ENCODE measurements around the gene ITGA5. TPM values are rescaled to one million over a fixed set of nuclear protein-coding genes. Genes with fewer than 3 reads are reported as not detected.

ITGA5 gene
- total RNA-seq, 1 experiment from 2014 or later, result 35.9 TPM

DNA sequence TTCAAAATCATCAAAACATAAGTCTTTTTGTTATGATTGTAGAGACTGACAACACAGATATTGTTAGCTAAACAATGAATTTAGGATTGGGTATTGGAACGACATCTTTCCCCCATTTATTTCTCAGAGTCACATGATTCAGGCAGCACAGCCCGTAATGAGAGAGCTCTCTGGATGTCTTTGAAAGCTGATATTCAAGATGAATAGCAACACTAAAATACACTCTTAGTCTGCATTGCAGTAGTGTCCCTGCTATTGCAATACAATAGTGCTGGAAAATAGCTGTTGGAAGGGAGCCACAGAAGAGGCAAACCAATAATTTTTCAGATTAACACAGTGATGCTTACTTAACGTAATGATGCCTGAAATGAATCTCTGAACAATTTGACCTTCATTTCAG, 44.4 kb upstream of the ITGA5 start:
- Histone ChIP-seq H3K4me3 (ENCODE audit: low read length) (no peak overlapping the region), H3K27ac (ENCODE audit: low read length) (no peak overlapping the region), H3K9ac (ENCODE audit: low read length) (no peak overlapping the region), H3K36me3 (ENCODE audit: low read depth, low read length) (no peaks in the 10 kb centered on the region), H2AFZ (ENCODE audit: low read length) (no peak overlapping the region), H3K79me2 (ENCODE audit: low read length) (no peaks in the 10 kb centered on the region), H3K27me3 (ENCODE audit: low read length) (peaks cover 77% of the 10 kb centered on the region), H3K4me1 (ENCODE audit: insufficient read depth, low read length) (no peaks in the 10 kb centered on the region), H3F3A (ENCODE audit: low read length, unreplicated experiment) (no peaks in the 10 kb centered on the region), H4K20me1 (ENCODE audit: low read length) (no peaks in the 10 kb centered on the region), H3K9me2 (replicated peaks; ENCODE audit: low read length) (no peaks in the 10 kb centered on the region), H3K9me3 (ENCODE audit: low read length) (no peaks in the 10 kb centered on the region), H3K4me2 (ENCODE audit: low read length) (no peak overlapping the region)
- intact Hi-C loops (cut with micrococcal nuclease), result no loop called here
- ATAC-seq, result no peak
- no TSS peak for BruUV-seq (replicated peaks)
- CTCF ChIA-PET, result no interaction called here
- no peak for DNase-seq
- POLR2A ChIA-PET (ENCODE audit: unreplicated experiment), result no interaction called here
- TF ChIP-seq, protein P1, sequence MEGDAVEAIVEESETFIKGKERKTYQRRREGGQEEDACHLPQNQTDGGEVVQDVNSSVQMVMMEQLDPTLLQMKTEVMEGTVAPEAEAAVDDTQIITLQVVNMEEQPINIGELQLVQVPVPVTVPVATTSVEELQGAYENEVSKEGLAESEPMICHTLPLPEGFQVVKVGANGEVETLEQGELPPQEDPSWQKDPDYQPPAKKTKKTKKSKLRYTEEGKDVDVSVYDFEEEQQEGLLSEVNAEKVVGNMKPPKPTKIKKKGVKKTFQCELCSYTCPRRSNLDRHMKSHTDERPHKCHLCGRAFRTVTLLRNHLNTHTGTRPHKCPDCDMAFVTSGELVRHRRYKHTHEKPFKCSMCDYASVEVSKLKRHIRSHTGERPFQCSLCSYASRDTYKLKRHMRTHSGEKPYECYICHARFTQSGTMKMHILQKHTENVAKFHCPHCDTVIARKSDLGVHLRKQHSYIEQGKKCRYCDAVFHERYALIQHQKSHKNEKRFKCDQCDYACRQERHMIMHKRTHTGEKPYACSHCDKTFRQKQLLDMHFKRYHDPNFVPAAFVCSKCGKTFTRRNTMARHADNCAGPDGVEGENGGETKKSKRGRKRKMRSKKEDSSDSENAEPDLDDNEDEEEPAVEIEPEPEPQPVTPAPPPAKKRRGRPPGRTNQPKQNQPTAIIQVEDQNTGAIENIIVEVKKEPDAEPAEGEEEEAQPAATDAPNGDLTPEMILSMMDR (conservative IDR thresholded peaks at IDR 0.05; ENCODE audit: low read depth, low read length), result no peak
- TF ChIP-seq EZH2phosphoT487 (IDR thresholded peaks at IDR 0.05; ENCODE audit: borderline replicate concordance, low read length), result no peak
- TF ChIP-seq EZH2 (IDR thresholded peaks at IDR 0.05; ENCODE audit: low read length, unreplicated experiment), result no peak

DNA sequence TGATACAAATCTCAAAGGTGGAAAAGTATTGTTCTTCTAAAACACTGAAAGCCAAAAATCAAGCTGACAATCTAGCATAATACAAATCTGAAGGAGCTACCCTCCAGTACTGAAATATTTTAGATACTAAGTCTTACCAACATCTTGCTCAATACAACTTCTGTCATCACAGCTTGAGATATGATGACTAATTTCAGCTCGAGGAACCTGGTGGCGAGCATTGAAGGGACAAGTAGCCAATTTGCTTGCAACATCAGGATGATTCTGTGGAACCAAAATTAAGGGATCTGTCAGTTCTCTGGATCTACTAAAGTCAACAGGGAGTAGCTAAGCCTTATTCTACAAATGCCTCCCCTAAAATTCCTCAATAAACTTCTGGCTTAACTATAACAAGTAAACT, 44.0 kb upstream of the ITGA5 start:
- CTCF ChIA-PET, result no interaction called here
- DNase-seq, result peak; percentile 46

DNA sequence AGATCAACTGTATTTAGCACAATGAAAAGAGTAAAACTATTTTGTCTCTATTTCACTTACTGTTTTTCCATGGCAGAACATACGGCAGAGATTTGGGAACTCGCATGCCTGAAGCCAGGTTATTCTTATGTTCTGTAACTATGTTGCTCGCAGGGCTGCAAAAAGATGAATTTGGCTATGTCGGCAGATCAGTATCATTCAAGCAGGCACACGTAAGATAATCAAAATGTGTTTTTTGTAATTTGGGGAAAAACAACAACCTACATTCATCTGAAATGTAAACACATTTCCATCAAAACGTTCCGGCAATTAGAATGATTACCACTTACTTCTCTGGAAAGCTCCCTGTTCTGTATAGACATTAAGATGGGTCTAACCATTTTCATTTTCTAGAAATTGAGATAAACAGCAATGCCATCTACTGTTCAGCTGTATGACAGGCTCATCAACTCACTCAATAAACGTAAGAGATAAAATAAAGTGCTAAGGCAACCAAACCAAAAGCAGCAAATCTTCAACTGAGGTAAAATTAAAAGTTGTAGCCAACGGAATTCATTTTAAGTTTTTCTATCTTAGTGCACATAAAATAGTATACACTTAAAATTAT, 41.4 kb upstream of the ITGA5 start:
- Histone ChIP-seq H3K9me2 (replicated peaks; ENCODE audit: low read length) (no peaks in the 10 kb centered on the region), H3K4me3 (ENCODE audit: low read length) (no peak overlapping the region), H3F3A (ENCODE audit: low read length, unreplicated experiment) (no peaks in the 10 kb centered on the region), H3K27me3 (ENCODE audit: low read length) (peaks cover 95% of the 10 kb centered on the region), H4K20me1 (ENCODE audit: low read length) (no peaks in the 10 kb centered on the region), H3K4me1 (ENCODE audit: insufficient read depth, low read length) (no peaks in the 10 kb centered on the region), H3K27ac (ENCODE audit: low read length) (no peak overlapping the region), H3K79me2 (ENCODE audit: low read length) (no peaks in the 10 kb centered on the region), H3K4me2 (ENCODE audit: low read length) (no peak overlapping the region), H3K36me3 (ENCODE audit: low read depth, low read length) (no peaks in the 10 kb centered on the region), H3K9ac (ENCODE audit: low read length) (no peak overlapping the region), H2AFZ (ENCODE audit: low read length) (no peak overlapping the region), H3K9me3 (ENCODE audit: low read length) (no peaks in the 10 kb centered on the region)
- ATAC-seq (no peak; the same call in 1 of the 2 replicates), DNase-seq (peak; percentile 27)
- ChIA-PET POLR2A (ENCODE audit: unreplicated experiment) (no interaction called here), CTCF (no interaction called here)
- TF ChIP-seq, protein P1 (conservative IDR thresholded peaks at IDR 0.05; ENCODE audit: low read depth, low read length), result peak; percentile 37; the same call in 1 of the 2 replicates
- TF ChIP-seq EZH2phosphoT487 (IDR thresholded peaks at IDR 0.05; ENCODE audit: borderline replicate concordance, low read length) (no peak), EZH2 (IDR thresholded peaks at IDR 0.05; ENCODE audit: low read length, unreplicated experiment) (peak; percentile 55)
- intact Hi-C loops (cut with micrococcal nuclease), result no loop called here
- no TSS peak for BruUV-seq (replicated peaks)

More for the DNA sequence above, 44.0 kb upstream of the ITGA5 start:
- H3K9me3 ChIP-seq (ENCODE audit: low read length), result no peaks in the 10 kb centered on the region
- no peaks in the 10 kb centered on the region for H3K9me2 ChIP-seq (replicated peaks; ENCODE audit: low read length)
- no peaks in the 10 kb centered on the region for H3K4me1 ChIP-seq (ENCODE audit: insufficient read depth, low read length)
- intact Hi-C loops (cut with micrococcal nuclease), result no loop called here
- POLR2A ChIA-PET (ENCODE audit: unreplicated experiment), result no interaction called here
- no peaks in the 10 kb centered on the region for H3F3A ChIP-seq (ENCODE audit: low read length, unreplicated experiment)
- no peaks in the 10 kb centered on the region for H4K20me1 ChIP-seq (ENCODE audit: low read length)
- no peaks in the 10 kb centered on the region for H3K79me2 ChIP-seq (ENCODE audit: low read length)
- no peak overlapping the region for H3K9ac ChIP-seq (ENCODE audit: low read length)
- ATAC-seq, result no peak
- no peak overlapping the region for H3K4me2 ChIP-seq (ENCODE audit: low read length)
- no TSS peak for BruUV-seq (replicated peaks)
- no peak overlapping the region for H3K4me3 ChIP-seq (ENCODE audit: low read length)
- TF ChIP-seq, protein P1 (conservative IDR thresholded peaks at IDR 0.05; ENCODE audit: low read depth, low read length), result no peak
- no peak for TF ChIP-seq EZH2 (IDR thresholded peaks at IDR 0.05; ENCODE audit: low read length, unreplicated experiment)
- TF ChIP-seq EZH2phosphoT487 (IDR thresholded peaks at IDR 0.05; ENCODE audit: borderline replicate concordance, low read length), result no peak
- peaks cover 81% of the 10 kb centered on the region for H3K27me3 ChIP-seq (ENCODE audit: low read length)
- no peaks in the 10 kb centered on the region for H3K36me3 ChIP-seq (ENCODE audit: low read depth, low read length)
- no peak overlapping the region for H3K27ac ChIP-seq (ENCODE audit: low read length)
- H2AFZ ChIP-seq (ENCODE audit: low read length), result no peak overlapping the region
